ENCODE measurements around the gene CACNA2D1.

CACNA2D1 gene

GRCh38 chr7:82081644-82082224, 361.8 kb downstream of the CACNA2D1 start:
- DNase-seq = no peak

GRCh38 chr7:82080254-82080927, 363.2 kb downstream of the CACNA2D1 start:
- no peak for DNase-seq

- no peak for DNase-seq
Measured at GRCh38 chr7:82079527-82079926, 364.1 kb downstream of the CACNA2D1 start.

- no peak for DNase-seq
Measured at GRCh38 chr7:82078807-82079206, 364.8 kb downstream of the CACNA2D1 start.

- DNase-seq = no peak
Measured at GRCh38 chr7:82071468-82071867, 372.1 kb downstream of the CACNA2D1 start.

- no peak for DNase-seq
Measured at GRCh38 chr7:82067628-82068264, 375.8 kb downstream of the CACNA2D1 start.

GRCh38 chr7:82057476-82057875, 386.1 kb downstream of the CACNA2D1 start:
- DNase-seq = no peak

- no peak for DNase-seq
Measured at GRCh38 chr7:82056282-82056681, 387.3 kb downstream of the CACNA2D1 start.

GRCh38 chr7:82054544-82054943, 389.0 kb downstream of the CACNA2D1 start:
- no peak for DNase-seq

- DNase-seq = no peak
Measured at GRCh38 chr7:82053453-82054032, 390.0 kb downstream of the CACNA2D1 start.

GRCh38 chr7:82051601-82052000, 392.0 kb downstream of the CACNA2D1 start:
- no peak for DNase-seq

- no peak for DNase-seq
Measured at GRCh38 chr7:82050792-82051191, 392.8 kb downstream of the CACNA2D1 start.

GRCh38 chr7:82049891-82050533, 393.6 kb downstream of the CACNA2D1 start:
- no peak for DNase-seq

GRCh38 chr7:82049442-82049841, 394.1 kb downstream of the CACNA2D1 start:
- no peak for DNase-seq

GRCh38 chr7:82044497-82045080, 399.0 kb downstream of the CACNA2D1 start:
- DNase-seq = no peak

- no peak for DNase-seq
Measured at GRCh38 chr7:82039621-82040020, 404.0 kb downstream of the CACNA2D1 start.

GRCh38 chr7:82036146-82036886, 407.3 kb downstream of the CACNA2D1 start:
- no peak for DNase-seq

GRCh38 chr7:82035456-82035855, 408.1 kb downstream of the CACNA2D1 start:
- no peak for DNase-seq

- no peak for DNase-seq
Measured at GRCh38 chr7:82032901-82033300, 410.7 kb downstream of the CACNA2D1 start.

GRCh38 chr7:82029236-82029913, 414.2 kb downstream of the CACNA2D1 start:
- DNase-seq = no peak

GRCh38 chr7:82028097-82028496, 415.5 kb downstream of the CACNA2D1 start:
- DNase-seq = no peak

GRCh38 chr7:82021713-82022112, 421.9 kb downstream of the CACNA2D1 start:
- no peak for DNase-seq
